K562 (cell line): ENCODE results near the gene PCDHGB5.

Experiments
- CTCF ChIP-seq, 3 experiments: IDR thresholded peaks in 2 of 3; conservative IDR thresholded peaks in 1 of 3; 2 replicates each; pipeline ENCODE4 v1.5.1; 2011 to 2012; ENCODE audit warnings: low read length in 3 of 3, mild to moderate bottlenecking in 3 of 3, control low read depth in 2 of 3, improper control_type of control experiment in 1 of 3, inconsistent platforms in 1 of 3, low read depth in 1 of 3, mixed read lengths in 1 of 3, moderate library complexity in 1 of 3; ENCODE audit not compliant: insufficient read depth in 2 of 3
- ETV6 ChIP-seq, 3 experiments: fragments of 150-350 bp in 1 of 3; sonication (generic) in 1 of 3; formaldehyde crosslinking in 1 of 3; IDR thresholded peaks; 2 replicates each; pipeline versions ENCODE4 v1.6.1 to v1.8.0; 2014 to 2022; ENCODE audit warnings: borderline replicate concordance in 2 of 3, low read depth in 2 of 3, antibody characterized with exemption in 1 of 3, low read length in 1 of 3, mild to moderate bottlenecking in 1 of 3, missing genetic modification reagents in 1 of 3
- HIVEP1 ChIP-seq: fragments of 250-450 bp; sonication (Bioruptor Pico); IDR thresholded peaks from 2 replicates; pipeline ENCODE4 v1.4.0; 2020; ENCODE audit warnings: mild to moderate bottlenecking
- KDM5B ChIP-seq: fragments of 200-600 bp; sonication (generic); IDR thresholded peaks from 2 replicates; pipeline ENCODE4 v1.6.1; 2012; ENCODE audit warnings: low read depth, mild to moderate bottlenecking, moderate library complexity, low read length, control low read depth, inconsistent platforms; ENCODE audit not compliant: insufficient replicate concordance
- MCM5 ChIP-seq: fragments of 450-650 bp; IDR thresholded peaks from 2 replicates; pipeline ENCODE4 v1.6.1; 2016; ENCODE audit warnings: low read depth
- MIER1 ChIP-seq: fragments of 450-650 bp; IDR thresholded peaks from 2 replicates; pipeline ENCODE4 v1.6.1; 2016; ENCODE audit warnings: antibody characterized with exemption, mild to moderate bottlenecking, low read depth
- POLR2A ChIP-seq: fragments of 450-650 bp; conservative IDR thresholded peaks from 2 replicates; pipeline ENCODE4 v1.6.1; 2016
- POLR2AphosphoS5 ChIP-seq: IDR thresholded peaks from 2 replicates; pipeline ENCODE4 v1.6.1; 2011; ENCODE audit warnings: mild to moderate bottlenecking, low read depth, low read length, moderate library complexity; ENCODE audit not compliant: control insufficient read depth, insufficient read depth
- RHOXF2B ChIP-seq: fragments of 250-450 bp; sonication (Bioruptor Pico); conservative IDR thresholded peaks from 2 replicates; pipeline ENCODE4 v1.5.1; 2021
- SAFB ChIP-seq: fragments of 200-400 bp; formaldehyde crosslinking; IDR thresholded peaks from 2 replicates; pipeline ENCODE4 v1.6.1; 2017; ENCODE audit warnings: low read depth, low read length, borderline replicate concordance
- SOX6 ChIP-seq: fragments of 450-650 bp; IDR thresholded peaks from 2 replicates; pipeline ENCODE4 v1.6.1; 2014; ENCODE audit warnings: mild to moderate bottlenecking
- ZBTB8A ChIP-seq: fragments of 450-650 bp; IDR thresholded peaks from 2 replicates; pipeline ENCODE4 v1.6.1; 2018; ENCODE audit warnings: mild to moderate bottlenecking, moderate library complexity; ENCODE audit not compliant: partially characterized antibody
- ZNF175 ChIP-seq: fragments of 200-800 bp; sonication (Bioruptor generic); IDR thresholded peaks from 2 replicates; pipeline ENCODE4 v1.6.1; 2016; ENCODE audit warnings: low read depth, mild to moderate bottlenecking, missing genetic modification characterization, missing compliant biosample characterization

GRCh38 chr5:141360685-141361084, 37.1 kb upstream of the PCDHGB5 start:
- TF ChIP-seq POLR2A, result no peak
- no peak for TF ChIP-seq MIER1
- TF ChIP-seq MCM5, result no peak
- no peak for TF ChIP-seq HIVEP1 (CRISPR knock-in tag)
- TF ChIP-seq CTCF (IDR thresholded peaks at IDR 0.05 in 2 of 3, conservative IDR thresholded peaks at IDR 0.05 in 1 of 3; ENCODE audit: insufficient read depth in 2 of 3, low read depth in 1 of 3, low read length in 3 of 3), result no peak
- TF ChIP-seq ZNF175 (CRISPR knock-in tag), result no peak
- no peak for TF ChIP-seq SAFB
- no peak for TF ChIP-seq RHOXF2B (CRISPR knock-in tag)
- TF ChIP-seq ETV6 (IDR thresholded peaks at IDR 0.05; ENCODE audit: borderline replicate concordance in 1 of 2, low read depth in 2 of 2, low read length in 1 of 2), result no peak
- TF ChIP-seq ETV6 (CRISPR knock-in tag; IDR thresholded peaks at IDR 0.05; ENCODE audit: borderline replicate concordance), result no peak
- TF ChIP-seq ZBTB8A, result no peak
- TF ChIP-seq KDM5B, result no peak
- TF ChIP-seq POLR2AphosphoS5, result no peak
- no peak for TF ChIP-seq SOX6
